ENCODE results near the gene OR8B4. TPM values are rescaled to one million over a fixed set of nuclear protein-coding genes. Genes with fewer than 3 reads are reported as not detected.
"Not testable (repeated sequence)": the region's sequence is repeated elsewhere in the genome, so short reads cannot be mapped to it uniquely, and the experiment has no call there.

The OR8B4 gene
- total RNA-seq, 2 donors from 2014 or later: not detected

- Histone ChIP-seq H3K4me1 (replicated peaks) (no peaks in the 10 kb centered on the region), H3K4me3 (no peak overlapping the region), H3K9me3 (no peaks in the 10 kb centered on the region), H3K27ac (no peak overlapping the region), H3K36me3 (no peaks in the 10 kb centered on the region), H3K27me3 (replicated peaks; ENCODE audit: insufficient read depth) (no peaks in the 10 kb centered on the region)
- TF ChIP-seq CTCF (IDR thresholded peaks at IDR 0.05) (peak in 3 of 4 experiments; percentile 23 to 58 (median 34)), POLR2A (IDR thresholded peaks at IDR 0.05) (no peak), POLR2AphosphoS5 (IDR thresholded peaks at IDR 0.05) (no peak)
- intact Hi-C loops (cut with DNase I): no loop called here
- DNase-seq (ENCODE audit: low spot score): peak; percentile 39
- 39% methylated on average over 8 of the region's 8 CpGs for WGBS
Measured at GRCh38 chr11:124402326-124402922, 22.2 kb downstream of the OR8B4 start.

- no peaks in the 10 kb centered on the region for H3K9me3 ChIP-seq
- intact Hi-C loops (cut with DNase I): no loop called here
- DNase-seq (ENCODE audit: low spot score): no peak
- no peaks in the 10 kb centered on the region for H3K27me3 ChIP-seq (replicated peaks; ENCODE audit: insufficient read depth)
- no peak within 1 kb of the TSS for H3K4me3 ChIP-seq
- H3K36me3 ChIP-seq: no peaks in the 10 kb centered on the region
- no peak for TF ChIP-seq POLR2A (IDR thresholded peaks at IDR 0.05)
- TF ChIP-seq CTCF (IDR thresholded peaks at IDR 0.05): no peak
- TF ChIP-seq POLR2AphosphoS5 (IDR thresholded peaks at IDR 0.05): no peak
- H3K4me1 ChIP-seq (replicated peaks): no peaks in the 10 kb centered on the region
- no peak within 1 kb of the TSS for H3K27ac ChIP-seq
Measured at GRCh38 chr11:124398924-124399323, 25.7 kb downstream of the OR8B4 start, which contains the start of gene OR8B3. Gene OR8B3, minus strand, starts transcription at chr11:124399024. Its CDS starts 1,673 bp downstream, at chr11:124397351.

- H3K4me3 ChIP-seq; H3K36me3 ChIP-seq; H3K4me1 ChIP-seq (replicated peaks); H3K27ac ChIP-seq; H3K9me3 ChIP-seq; intact Hi-C loops (cut with DNase I); DNase-seq (ENCODE audit: low spot score); H3K27me3 ChIP-seq (replicated peaks; ENCODE audit: insufficient read depth): not testable (repeated sequence)
- WGBS: 87% methylated on average over 2 of the region's 4 CpGs
Measured at GRCh38 chr11:124396847-124397246, 27.8 kb downstream of the OR8B4 start.

- Histone ChIP-seq H3K36me3 (no peaks in the 10 kb centered on the region), H3K9me3 (no peaks in the 10 kb centered on the region), H3K4me1 (replicated peaks) (no peaks in the 10 kb centered on the region), H3K4me3 (no peak overlapping the region), H3K27me3 (replicated peaks; ENCODE audit: insufficient read depth) (no peaks in the 10 kb centered on the region), H3K27ac (no peak overlapping the region)
- no peak for TF ChIP-seq POLR2AphosphoS5 (IDR thresholded peaks at IDR 0.05)
- TF ChIP-seq CTCF (IDR thresholded peaks at IDR 0.05): no peak
- no peak for TF ChIP-seq POLR2A (IDR thresholded peaks at IDR 0.05)
- 83% methylated on average over 3 of the region's 3 CpGs for WGBS
- intact Hi-C loops (cut with DNase I): no loop called here
- no peak for DNase-seq (ENCODE audit: low spot score)
Measured at GRCh38 chr11:124394408-124394807, 30.3 kb downstream of the OR8B4 start.

- H3K27me3 ChIP-seq (replicated peaks; ENCODE audit: insufficient read depth): no peaks in the 10 kb centered on the region
- DNase-seq (ENCODE audit: low spot score): no peak
- TF ChIP-seq CTCF (IDR thresholded peaks at IDR 0.05) (no peak), POLR2AphosphoS5 (IDR thresholded peaks at IDR 0.05) (no peak), POLR2A (IDR thresholded peaks at IDR 0.05) (no peak)
- intact Hi-C loops (cut with DNase I): no loop called here
- no peak within 1 kb of the TSS for H3K27ac ChIP-seq
- no peaks in the 10 kb centered on the region for H3K4me1 ChIP-seq (replicated peaks)
- H3K9me3 ChIP-seq: no peaks in the 10 kb centered on the region
- WGBS: 77% methylated on average over 2 of the region's 2 CpGs
- no peaks in the 10 kb centered on the region for H3K36me3 ChIP-seq
- no peak within 1 kb of the TSS for H3K4me3 ChIP-seq
Measured at GRCh38 chr11:124384399-124384798, 40.3 kb downstream of the OR8B4 start, which contains the start of gene OR8B2. Gene OR8B2, minus strand, starts transcription at chr11:124384499. Its CDS starts 1,156 bp downstream, at chr11:124383343.

GRCh38 chr11:124382857-124383256, 41.8 kb downstream of the OR8B4 start:
- intact Hi-C loops (cut with DNase I): not testable (repeated sequence)
- 89% methylated on average over 4 of the region's 6 CpGs for WGBS

More at GRCh38 chr11:124382857-124383256, 41.8 kb downstream of the OR8B4 start:
- not testable (repeated sequence) for DNase-seq (ENCODE audit: low spot score); H3K4me3 ChIP-seq; H3K27me3 ChIP-seq (replicated peaks; ENCODE audit: insufficient read depth); H3K36me3 ChIP-seq; H3K27ac ChIP-seq; H3K4me1 ChIP-seq (replicated peaks); H3K9me3 ChIP-seq
